BLaER1 (cell line): ENCODE data around the gene CYB561.

ENCODE experiments used
- H3K27ac ChIP-seq: shearing (Covaris generic); formaldehyde crosslinking; 2 replicates; pipeline ENCODE4 v1.8.1; 2022
- H3K27me3 ChIP-seq: shearing (Covaris generic); formaldehyde crosslinking; 2 replicates; pipeline ENCODE4 v1.8.1; 2022
- H3K36me3 ChIP-seq: shearing (Covaris generic); formaldehyde crosslinking; 2 replicates; pipeline ENCODE4 v1.8.1; 2022
- H3K4me1 ChIP-seq: shearing (Covaris generic); formaldehyde crosslinking; 2 replicates; pipeline ENCODE4 v1.8.1; 2022
- H3K4me2 ChIP-seq: shearing (Covaris generic); formaldehyde crosslinking; 2 replicates; pipeline ENCODE4 v1.8.1; 2022
- H3K4me3 ChIP-seq: shearing (Covaris generic); formaldehyde crosslinking; 2 replicates; pipeline ENCODE4 v1.8.1; 2022
- H3K9ac ChIP-seq: shearing (Covaris generic); formaldehyde crosslinking; 2 replicates; pipeline ENCODE4 v1.8.1; 2022
- H3K9me3 ChIP-seq: shearing (Covaris generic); formaldehyde crosslinking; 2 replicates; pipeline ENCODE4 v1.8.1; 2022
- H4K20me1 ChIP-seq: shearing (Covaris generic); formaldehyde crosslinking; 2 replicates; pipeline ENCODE4 v1.8.1; 2022
- Cebpa-rat ChIP-seq: shearing (Covaris generic); IDR thresholded peaks from 2 replicates; pipeline ENCODE4 v1.8.1; 2022

The CYB561 gene

GRCh38 chr17:63419949-63420867 lies 25.9 kb downstream of the CYB561 start:
- no peak overlapping the region for H3K9ac ChIP-seq
- H3K36me3 ChIP-seq = peaks cover 20% of the 10 kb centered on the region; the same call in 1 of the 2 replicates
- no peaks in the 10 kb centered on the region for H3K27me3 ChIP-seq
- peaks cover 9% of the 10 kb centered on the region; the same call in 1 of the 2 replicates for H3K4me1 ChIP-seq
- H4K20me1 ChIP-seq = no peaks in the 10 kb centered on the region
- TF ChIP-seq Cebpa-rat = no peak
- no peak overlapping the region for H3K27ac ChIP-seq
- no peaks in the 10 kb centered on the region for H3K9me3 ChIP-seq
- H3K4me3 ChIP-seq = no peak overlapping the region
- H3K4me2 ChIP-seq = no peak overlapping the region

- H3K9ac ChIP-seq = no peak overlapping the region
- H3K4me3 ChIP-seq = no peak overlapping the region
- peaks cover 9% of the 10 kb centered on the region; the same call in 1 of the 2 replicates for H3K4me1 ChIP-seq
- H3K9me3 ChIP-seq = no peaks in the 10 kb centered on the region
- H3K36me3 ChIP-seq = peaks cover 21% of the 10 kb centered on the region; the same call in 1 of the 2 replicates
- no peak overlapping the region for H3K27ac ChIP-seq
- H3K4me2 ChIP-seq = no peak overlapping the region
- no peaks in the 10 kb centered on the region for H3K27me3 ChIP-seq
- no peaks in the 10 kb centered on the region for H4K20me1 ChIP-seq
- TF ChIP-seq Cebpa-rat = no peak
Observed at GRCh38 chr17:63419398-63419797, 26.7 kb downstream of the CYB561 start.

GRCh38 chr17:63418540-63418939 lies 27.6 kb downstream of the CYB561 start:
- Histone ChIP-seq H3K27me3 (no peaks in the 10 kb centered on the region), H3K9ac (no peak overlapping the region), H3K4me2 (no peak overlapping the region), H3K27ac (no peak overlapping the region), H4K20me1 (no peaks in the 10 kb centered on the region), H3K9me3 (no peaks in the 10 kb centered on the region), H3K4me3 (no peak overlapping the region), H3K36me3 (peaks cover 25% of the 10 kb centered on the region; the same call in 1 of the 2 replicates), H3K4me1 (peaks cover 9% of the 10 kb centered on the region; the same call in 1 of the 2 replicates)
- TF ChIP-seq Cebpa-rat = no peak

GRCh38 chr17:63414222-63414621 lies 31.9 kb downstream of the CYB561 start:
- Histone ChIP-seq H3K4me2 (no peak overlapping the region), H3K36me3 (peaks cover 26% of the 10 kb centered on the region; the same call in 1 of the 2 replicates), H3K4me3 (no peak overlapping the region), H4K20me1 (no peaks in the 10 kb centered on the region), H3K9me3 (no peaks in the 10 kb centered on the region), H3K9ac (no peak overlapping the region), H3K27me3 (no peaks in the 10 kb centered on the region), H3K27ac (no peak overlapping the region), H3K4me1 (0 out of 2 replicates have a peak, but pooled peaks cover 5% of the 10 kb centered on the region)
- TF ChIP-seq Cebpa-rat = no peak

- no peak for TF ChIP-seq Cebpa-rat
- Histone ChIP-seq H3K4me3 (no peak overlapping the region), H3K27ac (no peak overlapping the region), H3K36me3 (peaks cover 26% of the 10 kb centered on the region; the same call in 1 of the 2 replicates), H4K20me1 (no peaks in the 10 kb centered on the region), H3K9me3 (no peaks in the 10 kb centered on the region), H3K9ac (no peak overlapping the region), H3K4me2 (no peak overlapping the region), H3K27me3 (no peaks in the 10 kb centered on the region), H3K4me1 (0 out of 2 replicates have a peak, but pooled peaks cover 5% of the 10 kb centered on the region)
Observed at GRCh38 chr17:63413128-63413527, 33.0 kb downstream of the CYB561 start.

GRCh38 chr17:63412234-63412633 lies 33.9 kb downstream of the CYB561 start:
- no peaks in the 10 kb centered on the region for H3K27me3 ChIP-seq
- no peaks in the 10 kb centered on the region for H4K20me1 ChIP-seq
- H3K4me3 ChIP-seq = no peak overlapping the region
- TF ChIP-seq Cebpa-rat = no peak
- H3K4me1 ChIP-seq = 0 out of 2 replicates have a peak, but pooled peaks cover 4% of the 10 kb centered on the region
- no peaks in the 10 kb centered on the region for H3K9me3 ChIP-seq
- H3K4me2 ChIP-seq = no peak overlapping the region
- H3K9ac ChIP-seq = no peak overlapping the region
- H3K27ac ChIP-seq = no peak overlapping the region
- H3K36me3 ChIP-seq = peaks cover 26% of the 10 kb centered on the region; the same call in 1 of the 2 replicates

- TF ChIP-seq Cebpa-rat = no peak
Observed at GRCh38 chr17:63407741-63408330, 38.3 kb downstream of the CYB561 start.

GRCh38 chr17:63406689-63407330 lies 39.3 kb downstream of the CYB561 start:
- Histone ChIP-seq H3K9me3 (no peaks in the 10 kb centered on the region), H3K36me3 (peaks cover 14% of the 10 kb centered on the region; the same call in 1 of the 2 replicates), H3K9ac (no peak overlapping the region), H3K4me1 (no peaks in the 10 kb centered on the region), H3K27me3 (no peaks in the 10 kb centered on the region), H3K27ac (no peak overlapping the region), H4K20me1 (no peaks in the 10 kb centered on the region), H3K4me2 (no peak overlapping the region), H3K4me3 (no peak overlapping the region)
- TF ChIP-seq Cebpa-rat = no peak

More at GRCh38 chr17:63407741-63408330, 38.3 kb downstream of the CYB561 start:
- Histone ChIP-seq H3K4me2 (no peak overlapping the region), H3K27me3 (no peaks in the 10 kb centered on the region), H3K27ac (no peak overlapping the region), H3K36me3 (peaks cover 22% of the 10 kb centered on the region; the same call in 1 of the 2 replicates), H3K9me3 (no peaks in the 10 kb centered on the region), H3K4me3 (no peak overlapping the region), H3K9ac (no peak overlapping the region), H4K20me1 (no peaks in the 10 kb centered on the region), H3K4me1 (no peaks in the 10 kb centered on the region)

GRCh38 chr17:63405741-63406261 lies 40.3 kb downstream of the CYB561 start:
- Histone ChIP-seq H3K27ac (no peak overlapping the region), H3K36me3 (peaks cover 9% of the 10 kb centered on the region; the same call in 1 of the 2 replicates), H3K4me1 (no peaks in the 10 kb centered on the region), H3K9me3 (no peaks in the 10 kb centered on the region), H3K27me3 (no peaks in the 10 kb centered on the region), H4K20me1 (no peaks in the 10 kb centered on the region), H3K4me2 (no peak overlapping the region), H3K9ac (no peak overlapping the region), H3K4me3 (no peak overlapping the region)
- TF ChIP-seq Cebpa-rat = no peak
